IMR-90 (cell line): ENCODE data around the gene TAPBP. TPM values are rescaled to one million over a fixed set of nuclear protein-coding genes. Genes with fewer than 3 reads are reported as not detected.

ENCODE experiments used
- ATAC-seq: fragments of 200-7000 bp; cut with Tn5 transposase; 2 replicates; pipeline ENCODE4 v1.9.1; 2020; ENCODE audit warnings: low read depth, mild to moderate bottlenecking, moderate library complexity
- BruUV-seq: library from RNA; stranded (reverse); fragments of 400-500 nt; replicated peaks from 2 replicates; lab custom pipeline; 2021; lab: Mats Ljungman, UMichigan
- CTCF ChIA-PET: fragments of 300-600 bp; formaldehyde crosslinking; extraction: SDS; loops from one replicate; lab custom pipeline; 2021; ENCODE audit warnings: antibody characterized with exemption; lab: Yijun Ruan, JAX
- POLR2A ChIA-PET: fragments of 300-600 bp; sonication (Branson Sonifier 250); formaldehyde crosslinking; loops from one replicate; lab custom pipeline; 2022; ENCODE audit warnings: antibody characterized with exemption; ENCODE audit not compliant: unreplicated experiment; lab: Charles Lee
- DNase-seq: peaks from one replicate; pipeline ENCODE4 v3.0.0; 2013
- H2AFZ ChIP-seq: replicated peaks from 2 replicates; pipeline ENCODE3; 2013; ENCODE audit warnings: low read length, mild to moderate bottlenecking; ENCODE audit not compliant: poor library complexity
- H2AK5ac ChIP-seq: 2 replicates; pipeline ENCODE4 v1.6.1; 2013; ENCODE audit warnings: low read depth, low read length, inconsistent platforms
- H2AK9ac ChIP-seq: replicated peaks from 2 replicates; pipeline ENCODE3; 2013; ENCODE audit warnings: mild to moderate bottlenecking, low read depth, low read length, moderate library complexity; ENCODE audit not compliant: poor library complexity
- H2BK120ac ChIP-seq: 2 replicates; pipeline ENCODE4 v1.6.1; 2013; ENCODE audit warnings: low read depth, low read length, inconsistent platforms
- H2BK15ac ChIP-seq: 3 replicates; pipeline ENCODE4 v1.6.1; 2013; ENCODE audit warnings: low read depth, low read length, inconsistent platforms
- H2BK20ac ChIP-seq: 2 replicates; pipeline ENCODE4 v1.6.1; 2013; ENCODE audit warnings: low read depth, mild to moderate bottlenecking, inconsistent platforms, low read length, moderate library complexity
- H2BK5ac ChIP-seq: 2 replicates; pipeline ENCODE4 v1.6.1; 2013; ENCODE audit warnings: mild to moderate bottlenecking, low read depth, low read length, inconsistent platforms; ENCODE audit not compliant: poor library complexity, severe bottlenecking
- H3K14ac ChIP-seq: replicated peaks from 2 replicates; pipeline ENCODE4 v1.6.1; 2013; ENCODE audit warnings: low read depth, low read length, inconsistent platforms
- H3K18ac ChIP-seq: 2 replicates; pipeline ENCODE4 v1.6.1; 2013; ENCODE audit warnings: low read depth, low read length, control low read depth
- H3K23ac ChIP-seq: 2 replicates; pipeline ENCODE4 v1.6.1; 2013; ENCODE audit warnings: low read depth, low read length, inconsistent platforms
- H3K27ac ChIP-seq: 2 replicates; pipeline ENCODE4 v1.5.1; 2013; ENCODE audit warnings: mild to moderate bottlenecking, control low read depth, low read length; ENCODE audit not compliant: insufficient read depth
- H3K27me3 ChIP-seq: 2 replicates; pipeline ENCODE4 v1.6.1; 2013; ENCODE audit warnings: low read length; ENCODE audit not compliant: control insufficient read depth, insufficient read depth
- H3K36me3 ChIP-seq: 2 replicates; pipeline ENCODE4 v1.6.1; 2013; ENCODE audit warnings: low read length, mixed read lengths; ENCODE audit not compliant: control insufficient read depth, insufficient read depth
- H3K4ac ChIP-seq: 2 replicates; pipeline ENCODE4 v1.6.1; 2013; ENCODE audit warnings: low read depth, low read length, inconsistent platforms
- H3K4me1 ChIP-seq: 2 replicates; pipeline ENCODE4 v1.6.1; 2013; ENCODE audit warnings: low read length, mixed read lengths; ENCODE audit not compliant: control insufficient read depth, insufficient read depth
- H3K4me2 ChIP-seq: 2 replicates; pipeline ENCODE4 v1.6.1; 2013; ENCODE audit warnings: low read depth, mild to moderate bottlenecking, control low read depth, low read length, moderate library complexity
- H3K4me3 ChIP-seq: 2 replicates; pipeline ENCODE4 v1.5.1; 2013; ENCODE audit warnings: low read depth, mild to moderate bottlenecking, control low read depth, low read length, moderate library complexity; ENCODE audit not compliant: insufficient read depth
- H3K56ac ChIP-seq: 2 replicates; pipeline ENCODE4 v1.6.1; 2013; ENCODE audit warnings: low read length, inconsistent platforms; ENCODE audit not compliant: insufficient read depth; ENCODE audit errors: extremely low read depth
- H3K79me1 ChIP-seq, 2 experiments: 2 replicates each; pipeline ENCODE4 v1.6.1; 2013; ENCODE audit warnings: low read length in 2 of 2, inconsistent platforms in 1 of 2, low read depth in 1 of 2
- H3K9ac ChIP-seq: 2 replicates; pipeline ENCODE4 v1.6.1; 2013; ENCODE audit warnings: low read depth, low read length, control low read depth
- H3K9me1 ChIP-seq: 2 replicates; pipeline ENCODE4 v1.6.1; 2013; ENCODE audit warnings: low read length, inconsistent platforms; ENCODE audit not compliant: insufficient read depth
- H3K9me3 ChIP-seq: 2 replicates; pipeline ENCODE4 v1.6.1; 2013; ENCODE audit warnings: low read length; ENCODE audit not compliant: control insufficient read depth, insufficient read depth
- H4K20me1 ChIP-seq: 2 replicates; pipeline ENCODE4 v1.6.1; 2013; ENCODE audit warnings: low read length, inconsistent platforms; ENCODE audit not compliant: insufficient read depth
- H4K5ac ChIP-seq: 2 replicates; pipeline ENCODE4 v1.6.1; 2013; ENCODE audit warnings: mild to moderate bottlenecking, low read depth, low read length, control low read depth
- H4K8ac ChIP-seq, 2 experiments: 2 replicates each; pipeline ENCODE4 v1.6.1; 2013; ENCODE audit warnings: low read depth in 2 of 2, low read length in 2 of 2, control low read depth in 1 of 2, inconsistent platforms in 1 of 2
- H4K91ac ChIP-seq: 2 replicates; pipeline ENCODE4 v1.6.1; 2013; ENCODE audit warnings: low read depth, low read length, inconsistent platforms; ENCODE audit not compliant: insufficient read depth
- MXI1 ChIP-seq: IDR thresholded peaks from 2 replicates; pipeline ENCODE4 v1.6.1; 2012; ENCODE audit warnings: low read depth, mild to moderate bottlenecking, low read length, moderate library complexity, borderline replicate concordance
- POLR2A ChIP-seq: IDR thresholded peaks from 2 replicates; pipeline ENCODE4 v1.6.1; 2012; ENCODE audit warnings: mild to moderate bottlenecking, low read depth, low read length
- RAD21 ChIP-seq: IDR thresholded peaks from 2 replicates; pipeline ENCODE4 v1.6.1; 2012; ENCODE audit warnings: low read length, improper control_type of control experiment
- WGBS, 2 experiments: methylation state at CpG; one replicate each; pipeline versions ENCODE4 v1.1.5 to v1.1.7; 2013; ENCODE audit warnings: missing lambda C conversion rate in 2 of 2; ENCODE audit not compliant: insufficient read length in 1 of 2; ENCODE audit errors: extremely low coverage in 2 of 2; 5-methylcytosine and 5-hydroxymethylcytosine counted together
- dilution Hi-C: fragments of 300-500 bp; cut with HindIII; formaldehyde crosslinking; loops from one replicate; pipeline ENCODE4 v1.14.3; 2018; ENCODE audit warnings: low sequenced_read_pairs; ENCODE audit not compliant: unreplicated experiment
- in situ Hi-C: fragments of 300-500 bp; cut with MboI; formaldehyde crosslinking; loops from 3 replicates; pipeline ENCODE4 v1.14.3; 2019; ENCODE audit warnings: low sequenced_read_pairs, inconsistent platforms, mixed read lengths
- intact Hi-C: fragments of 100-400 bp; cut with micrococcal nuclease; formaldehyde crosslinking; loops from 2 replicates; pipeline ENCODE4 v1.10.0; 2022
- polyA plus RNA-seq, 3 experiments: library from polyadenylated mRNA; depleted of rRNA; stranded (reverse); fragments of >200 nt; gene quantifications; 2 replicates each; pipeline ENCODE4 v1.2.3, GENCODE V29; 2012; ENCODE audit warnings: low replicate concordance in 1 of 3
- total RNA-seq: library from RNA; depleted of rRNA; stranded (reverse); fragments of >200 nt; gene quantifications from 2 replicates; pipeline ENCODE4 v1.2.3, GENCODE V29; 2012

The TAPBP gene
- total and polyA plus RNA-seq, 2 of the 4 experiments (the other 2 are of a cell fraction): 13.1 to 63.3 TPM

- Histone ChIP-seq H2AFZ (peak overlapping the region; percentile 93), H3K9me3 (no peaks in the 10 kb centered on the region), H4K91ac (peak overlapping the region; percentile 36; the same call in 1 of the 2 replicates), H2AK5ac (peak overlapping the region; percentile 79; the same call in 1 of the 2 replicates), H4K8ac (peak overlapping the region; percentile 46 to 87; a peak in 1 of 4 replicates), H3K27me3 (no peaks in the 10 kb centered on the region), H3K79me1 (peaks cover 15 to 33% of the 10 kb centered on the region in 2 experiments; a peak in 3 of 4 replicates), H3K36me3 (peaks cover 17% of the 10 kb centered on the region), H3K4ac (peak overlapping the region; percentile 87), H3K56ac (no peak overlapping the region), H3K4me3 (peak overlapping the region; percentile 78), H3K4me1 (no peaks in the 10 kb centered on the region), H3K4me2 (peak overlapping the region; percentile 100), H2BK120ac (peak overlapping the region; percentile 35; the same call in 1 of the 2 replicates), H2BK15ac (no peak overlapping the region), H4K5ac (peak overlapping the region; percentile 27; the same call in 1 of the 2 replicates), H3K18ac (no peak overlapping the region; the same call in 1 of the 2 replicates), H3K14ac (peak overlapping the region; percentile 72; the same call in 1 of the 2 replicates), H3K27ac (peak overlapping the region; percentile 84), H2BK5ac (peak overlapping the region; percentile 74), H3K9me1 (no peaks in the 10 kb centered on the region), H3K9ac (peak overlapping the region; percentile 83), H2BK20ac (no peak overlapping the region), H3K23ac (0 out of 2 replicates have a peak overlapping the region, but pooled peaks have one; percentile 84), H4K20me1 (peaks cover 9% of the 10 kb centered on the region), H2AK9ac (peak overlapping the region; percentile 89)
- DNase-seq: peak; percentile 75
- peak; percentile 44 for ATAC-seq
- in situ Hi-C loops (no loop called here), dilution Hi-C loops (no loop called here), intact Hi-C loops (loop anchor here (5.0 kb wide), 1 partner anchor 119 kb away; the partner anchor contains the start of gene CUTA)
- CTCF ChIA-PET: interaction anchor here (2.0 kb wide), 1 partner anchor 21 kb away, joined by 5 read pairs; the partner anchor contains the start of gene B3GALT4
- no TSS peak for BruUV-seq
- TF ChIP-seq RAD21 (no peak), POLR2A (peak; percentile 91), MXI1 (peak; percentile 61; the same call in 1 of the 2 replicates)
- 8% methylated on average over 2 of the region's 42 CpGs; no CpG with 5 or more reads in 1 of the 2 experiments for WGBS, 2 experiments
- POLR2A ChIA-PET: no interaction called here
Measured at GRCh38 chr6:33297956-33298772, 15.7 kb downstream of the TAPBP start.
